GM18526 (cell line): ENCODE measurements around the gene DUOX2.

Experiments used
- POLR2A ChIP-seq: IDR thresholded peaks from 3 replicates; pipeline ENCODE4 v1.6.1; 2011; ENCODE audit not compliant: insufficient read length; ENCODE audit errors: extremely low read depth

The DUOX2 gene

GRCh38 chr15:45144775-45145174 is 30.8 kb upstream of the DUOX2 start:
- no peak for TF ChIP-seq POLR2A

GRCh38 chr15:45143946-45144345 is 30.0 kb upstream of the DUOX2 start:
- TF ChIP-seq POLR2A = no peak

GRCh38 chr15:45143056-45143455 is 29.1 kb upstream of the DUOX2 start:
- TF ChIP-seq POLR2A = no peak

DNA sequence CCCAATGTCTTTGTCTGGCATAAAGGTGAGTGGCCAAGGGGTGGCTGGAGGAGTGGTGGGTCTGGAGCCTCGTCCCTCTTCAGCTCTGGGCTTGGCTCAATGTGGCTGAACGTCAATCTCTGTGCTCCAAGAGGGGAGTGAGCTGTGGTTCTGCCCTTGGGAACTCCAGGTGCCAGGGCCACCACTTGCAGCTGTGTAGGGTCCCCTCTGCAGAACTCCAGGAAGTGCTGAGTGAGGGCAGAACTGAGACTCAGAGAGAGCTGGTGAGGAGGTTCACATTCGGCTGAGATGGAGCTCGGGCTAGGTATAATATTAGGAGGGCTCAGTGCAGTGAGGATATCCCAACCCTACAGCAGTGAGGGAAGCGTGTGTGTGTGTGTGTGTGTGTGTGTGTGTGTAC is 27.4 kb upstream of the DUOX2 start:
- no peak for TF ChIP-seq POLR2A

GRCh38 chr15:45140557-45141250 is 26.7 kb upstream of the DUOX2 start:
- no peak for TF ChIP-seq POLR2A

GRCh38 chr15:45139770-45140169 is 25.8 kb upstream of the DUOX2 start:
- no peak for TF ChIP-seq POLR2A

GRCh38 chr15:45138814-45139765 is 25.1 kb upstream of the DUOX2 start:
- no peak for TF ChIP-seq POLR2A

DNA sequence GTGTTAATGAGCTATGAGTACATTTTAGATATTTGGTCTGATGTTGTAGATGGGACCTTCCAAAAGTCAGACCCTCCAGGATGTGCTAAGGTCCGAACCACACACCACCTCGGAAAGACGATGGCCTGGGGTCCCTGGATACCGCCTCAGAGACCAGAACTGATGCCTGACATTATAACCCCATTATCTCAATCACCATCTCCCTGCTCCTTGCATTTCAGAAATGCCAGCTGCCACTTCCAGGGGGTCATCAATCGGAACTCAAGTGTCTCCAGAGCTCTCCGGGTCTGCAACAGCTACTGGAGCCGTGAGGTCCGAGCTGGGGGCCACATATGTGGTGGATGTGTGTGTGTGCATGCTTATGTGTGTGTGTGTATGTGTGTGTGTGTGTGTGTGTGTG is 23.7 kb upstream of the DUOX2 start:
- TF ChIP-seq POLR2A = no peak

DNA sequence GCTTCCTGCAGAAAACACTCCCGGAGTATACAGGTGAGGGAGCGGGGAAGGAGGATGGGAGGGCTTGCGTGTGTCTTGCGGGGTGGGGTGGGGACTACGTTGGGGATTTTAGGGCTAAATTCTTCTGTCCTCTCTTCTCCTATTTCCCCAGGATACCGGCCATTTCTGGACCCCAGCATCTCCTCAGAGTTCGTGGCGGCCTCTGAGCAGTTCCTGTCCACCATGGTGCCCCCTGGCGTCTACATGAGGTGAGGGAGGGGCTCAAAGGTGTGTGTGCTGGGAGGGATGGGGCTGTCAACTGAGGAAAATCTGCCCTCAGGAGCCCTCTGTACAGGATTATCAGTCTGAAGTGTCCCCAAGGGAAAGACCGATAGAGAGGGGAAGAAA is 22.4 kb upstream of the DUOX2 start:
- TF ChIP-seq POLR2A = no peak

DNA sequence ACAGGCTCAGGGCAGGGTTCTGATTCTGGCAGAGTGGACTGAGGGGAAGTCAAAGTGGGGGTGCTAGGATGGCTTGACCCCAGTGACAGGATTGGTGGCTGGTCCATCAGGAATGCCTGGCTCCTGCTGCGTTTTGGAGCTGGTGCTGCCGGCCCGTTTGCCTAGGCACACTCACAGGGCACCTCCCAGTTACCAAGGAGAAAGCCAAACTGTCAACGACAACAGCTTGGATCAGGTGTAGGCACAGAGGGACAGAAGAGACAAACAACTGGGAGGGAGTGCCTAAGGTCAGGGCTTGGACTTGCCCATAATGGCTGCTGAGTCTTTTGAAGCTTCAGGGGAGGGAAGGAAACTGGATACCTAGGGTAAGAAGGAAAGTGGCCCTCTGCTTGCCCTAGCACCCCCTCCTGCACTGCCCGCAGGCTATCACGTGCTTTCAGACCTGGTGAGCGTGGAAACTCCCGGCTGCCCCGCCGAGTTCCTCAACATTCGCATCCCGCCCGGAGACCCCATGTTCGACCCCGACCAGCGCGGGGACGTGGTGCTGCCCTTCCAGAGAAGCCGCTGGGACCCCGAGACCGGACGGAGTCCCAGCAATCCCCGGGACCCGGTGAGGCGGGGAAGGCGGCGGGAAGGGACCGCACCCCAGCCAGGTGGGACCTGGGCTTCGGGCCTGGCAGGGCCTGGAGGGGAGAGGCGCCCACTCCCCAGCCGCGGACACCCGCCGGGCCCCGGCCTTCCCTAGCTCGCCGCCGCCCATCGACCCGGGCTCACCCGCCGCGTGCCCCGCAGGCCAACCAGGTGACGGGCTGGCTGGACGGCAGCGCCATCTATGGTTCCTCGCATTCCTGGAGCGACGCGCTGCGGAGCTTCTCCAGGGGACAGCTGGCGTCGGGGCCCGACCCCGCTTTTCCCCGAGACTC is 21.0 kb upstream of the DUOX2 start:
- TF ChIP-seq POLR2A = no peak

GRCh38 chr15:45134046-45134445 is 20.1 kb upstream of the DUOX2 start:
- TF ChIP-seq POLR2A = no peak

GRCh38 chr15:45133561-45133920 is 19.6 kb upstream of the DUOX2 start:
- TF ChIP-seq POLR2A = no peak

GRCh38 chr15:45132844-45133560 is 19.0 kb upstream of the DUOX2 start:
- TF ChIP-seq POLR2A = no peak

- TF ChIP-seq POLR2A = no peak
Measured at GRCh38 chr15:45131510-45131909, 17.5 kb upstream of the DUOX2 start.
